Right ventricle myocardium superior (tissue), 1 donor: ENCODE measurements around the gene ST6GALNAC5. TPM values are rescaled to one million over a fixed set of nuclear protein-coding genes. Genes with fewer than 3 reads are reported as not detected.

Source experiments
- ATAC-seq: fragments of 200-7000 bp; cut with Tn5 transposase; one replicate; pipeline ENCODE4 v1.9.1; 2020; ENCODE audit warnings: mild to moderate bottlenecking; ENCODE audit not compliant: poor library complexity
- DNase-seq: peaks from one replicate; pipeline ENCODE4 v3.0.0-alpha.2; 2020
- intact Hi-C: fragments of 100-400 bp; cut with DNase I; formaldehyde crosslinking; loops from one replicate; pipeline ENCODE4 v1.11.2; 2022
- total RNA-seq: library from RNA; stranded (reverse); fragmentation: NEBNext Ultra II Directional; extraction: Animal tissue kit (Norgen Biotek cat#: 25700); gene quantifications from one replicate; pipeline ENCODE4 v1.2.1, GENCODE V29; 2021
- donor health status: DM: no; HTN: yes; CAD: no; lungs with severe emphysema.

ST6GALNAC5 gene
- total RNA-seq, 1 donor from 2014 or later = 0.46 TPM

DNA sequence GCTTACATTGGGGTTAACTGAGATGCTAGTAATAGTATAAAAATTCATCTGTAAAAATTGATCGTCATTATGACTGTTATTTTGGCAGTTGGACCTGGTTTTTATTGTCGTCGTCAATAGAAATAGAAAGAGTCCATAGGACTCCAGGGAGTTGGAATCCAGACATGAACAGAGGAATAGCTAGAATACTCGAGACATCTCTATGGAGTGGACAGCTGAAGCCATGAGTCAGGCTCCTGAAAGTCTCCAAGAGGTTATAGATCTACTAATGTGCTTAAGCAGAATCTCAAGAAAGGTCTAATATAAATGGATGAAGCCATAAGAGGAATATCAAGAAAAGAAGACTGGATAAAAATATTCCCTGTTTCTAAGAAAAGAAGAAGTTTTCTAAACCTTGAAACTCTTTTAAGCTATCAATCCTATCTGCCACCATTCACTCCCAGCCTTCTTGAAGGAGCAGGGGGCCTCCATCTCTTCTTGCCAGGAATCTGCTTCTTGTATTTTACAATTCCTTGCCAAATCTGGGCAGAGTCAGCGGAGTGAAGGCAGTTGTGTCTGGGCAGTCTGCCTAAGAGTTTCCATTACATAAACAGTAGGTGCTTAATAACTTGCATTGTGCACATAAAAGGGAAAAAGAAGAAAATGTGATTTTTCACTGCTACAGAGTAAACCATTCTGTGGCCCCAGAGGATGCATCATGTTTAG is 163.3 kb downstream of the ST6GALNAC5 start:
- intact Hi-C loops = no loop called here
- DNase-seq (no peak), ATAC-seq (no peak)

DNA sequence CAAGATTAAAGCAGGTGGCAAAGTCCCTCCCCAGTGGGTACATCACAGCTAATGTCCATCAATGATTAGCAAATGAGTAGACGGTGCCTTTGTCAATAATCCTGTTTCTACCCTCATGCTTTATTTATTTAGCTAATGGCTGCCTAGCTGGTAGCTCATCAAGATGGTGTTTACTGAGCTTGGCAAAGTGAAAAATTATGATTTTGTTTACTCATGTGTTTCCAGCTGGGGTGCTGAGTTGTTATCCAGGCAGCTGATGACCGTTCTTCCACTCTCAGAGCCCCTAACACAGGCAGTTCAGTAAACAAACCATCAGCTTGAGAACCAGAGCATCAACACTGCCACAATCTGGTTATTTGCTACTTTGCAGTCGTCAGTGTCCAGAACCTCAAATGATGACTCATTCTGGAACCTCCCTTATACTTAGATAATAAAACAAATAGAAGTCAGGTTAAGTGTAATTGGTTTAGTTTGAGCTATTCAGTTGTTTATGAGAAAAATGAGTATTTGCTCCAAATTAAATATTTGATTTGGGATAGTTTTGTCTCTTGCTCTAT is 163.9 kb downstream of the ST6GALNAC5 start:
- no peak for ATAC-seq
- intact Hi-C loops = no loop called here
- DNase-seq = no peak

DNA sequence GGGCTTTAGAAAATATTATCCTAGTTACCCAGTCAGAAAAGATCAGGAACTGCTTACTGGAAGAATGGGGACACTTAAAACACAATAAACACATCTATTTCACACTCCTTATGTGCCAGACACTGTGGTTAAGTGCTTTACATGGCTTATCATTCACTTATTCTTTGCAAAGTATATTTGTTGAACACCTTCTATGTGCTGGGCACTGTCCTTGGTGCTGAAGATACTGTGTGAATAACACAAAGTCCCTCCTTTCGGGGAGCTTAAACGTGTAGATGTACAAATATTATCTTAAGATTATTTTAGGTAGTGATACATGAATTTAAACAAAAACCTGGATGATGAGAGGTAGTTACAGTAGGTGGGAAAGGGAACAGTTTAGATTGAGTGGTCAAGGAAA is 169.3 kb downstream of the ST6GALNAC5 start:
- ATAC-seq = no peak
- intact Hi-C loops = no loop called here
- DNase-seq = no peak

DNA sequence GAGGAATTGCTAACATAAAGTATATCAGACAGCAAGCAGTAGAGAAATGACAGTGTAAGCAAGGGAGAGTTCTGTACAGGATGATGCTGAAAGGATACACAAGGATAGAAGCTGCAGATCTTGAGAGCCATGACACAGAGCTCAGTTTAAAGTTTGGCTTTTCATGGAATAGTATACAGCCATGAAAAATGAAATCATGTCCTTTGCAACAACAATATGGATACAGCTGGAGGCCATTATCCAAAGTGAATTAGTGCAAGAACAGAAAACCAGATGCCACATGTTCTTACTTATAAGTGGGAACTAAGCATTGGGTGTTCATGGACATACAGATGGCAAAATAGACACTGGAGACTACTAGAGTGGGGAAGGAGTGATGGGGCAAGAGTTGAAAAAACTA is 169.8 kb downstream of the ST6GALNAC5 start:
- no peak for DNase-seq
- intact Hi-C loops = no loop called here
- no peak for ATAC-seq

DNA sequence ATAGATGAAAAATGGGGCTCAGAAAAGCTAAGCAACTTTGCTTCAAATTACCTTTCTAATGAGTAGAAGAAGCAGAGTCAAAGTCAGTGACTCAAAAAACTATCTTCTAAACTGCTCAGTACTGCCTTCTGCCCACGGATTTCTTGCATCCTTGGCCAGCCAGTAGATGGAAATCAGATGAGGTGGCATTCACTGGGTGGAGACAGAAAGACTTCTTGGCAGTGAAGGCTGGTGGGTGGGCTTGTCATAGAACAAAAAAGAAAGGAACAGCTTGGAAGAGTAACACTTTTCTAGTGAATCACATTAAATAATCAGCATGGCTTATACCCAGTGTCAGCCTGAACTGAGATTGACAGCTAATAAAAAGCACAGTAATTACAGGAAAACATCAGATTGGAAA is 170.7 kb downstream of the ST6GALNAC5 start:
- ATAC-seq (no peak), DNase-seq (no peak)
- intact Hi-C loops = no loop called here

DNA sequence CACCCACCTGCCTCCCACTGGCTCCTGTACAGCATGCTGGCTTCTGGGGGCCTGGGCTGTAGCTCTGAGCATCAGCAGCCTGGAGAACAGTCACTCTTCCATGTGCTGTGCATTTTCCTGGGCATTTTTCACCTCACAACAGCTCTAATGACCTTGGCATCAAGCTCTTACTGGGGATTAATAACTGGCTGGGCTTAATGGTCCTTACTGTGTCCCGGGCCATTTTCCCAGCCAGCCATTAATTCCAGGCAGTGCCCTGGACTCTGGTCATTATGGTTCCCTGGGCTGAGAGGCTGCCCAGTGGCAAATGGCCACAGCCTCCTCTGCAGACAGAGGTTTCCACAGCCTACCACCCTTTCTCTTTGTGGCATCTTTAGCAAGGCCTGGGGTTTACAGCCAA is 171.8 kb downstream of the ST6GALNAC5 start:
- intact Hi-C loops = no loop called here
- ATAC-seq (no peak), DNase-seq (no peak)

DNA sequence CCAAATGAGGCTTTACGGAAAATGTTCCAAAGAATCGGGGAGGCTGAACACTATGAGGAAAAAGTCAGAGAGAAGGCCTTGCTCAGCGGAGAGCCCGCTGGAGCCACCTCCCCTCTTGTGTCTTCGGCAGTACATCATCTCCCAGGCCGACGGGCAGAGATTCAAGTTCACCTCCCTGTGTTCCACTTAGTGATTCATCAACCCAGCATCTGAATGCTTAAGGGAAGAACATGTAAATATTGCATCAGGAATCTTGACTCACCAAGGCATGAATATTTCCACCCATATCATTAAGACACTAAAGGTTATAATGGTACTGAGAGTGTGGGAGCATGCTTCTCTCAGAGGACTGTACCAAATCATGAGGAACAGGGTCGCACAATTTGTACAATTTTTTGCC is 172.5 kb downstream of the ST6GALNAC5 start:
- intact Hi-C loops = no loop called here
- DNase-seq (no peak), ATAC-seq (no peak)

DNA sequence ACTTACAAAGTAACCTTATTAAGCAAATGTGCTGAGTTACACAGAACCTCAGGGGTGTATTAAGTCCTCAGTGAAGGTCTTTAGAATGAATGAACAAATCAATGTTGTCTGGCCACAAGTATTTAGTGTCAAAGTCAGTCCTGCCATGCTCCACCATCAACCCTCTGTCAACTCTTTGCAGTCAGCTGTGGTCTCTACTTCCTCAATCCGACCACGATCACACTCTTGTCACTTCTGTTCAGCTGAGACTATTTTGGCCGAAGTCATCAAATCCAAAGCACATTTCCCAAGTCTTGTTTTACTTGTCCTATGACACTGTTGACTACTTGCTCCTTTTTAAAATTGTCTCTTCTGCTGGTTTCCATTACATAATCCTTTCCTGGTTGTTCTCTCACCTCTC is 173.5 kb downstream of the ST6GALNAC5 start:
- ATAC-seq = no peak
- no peak for DNase-seq
- intact Hi-C loops = no loop called here

DNA sequence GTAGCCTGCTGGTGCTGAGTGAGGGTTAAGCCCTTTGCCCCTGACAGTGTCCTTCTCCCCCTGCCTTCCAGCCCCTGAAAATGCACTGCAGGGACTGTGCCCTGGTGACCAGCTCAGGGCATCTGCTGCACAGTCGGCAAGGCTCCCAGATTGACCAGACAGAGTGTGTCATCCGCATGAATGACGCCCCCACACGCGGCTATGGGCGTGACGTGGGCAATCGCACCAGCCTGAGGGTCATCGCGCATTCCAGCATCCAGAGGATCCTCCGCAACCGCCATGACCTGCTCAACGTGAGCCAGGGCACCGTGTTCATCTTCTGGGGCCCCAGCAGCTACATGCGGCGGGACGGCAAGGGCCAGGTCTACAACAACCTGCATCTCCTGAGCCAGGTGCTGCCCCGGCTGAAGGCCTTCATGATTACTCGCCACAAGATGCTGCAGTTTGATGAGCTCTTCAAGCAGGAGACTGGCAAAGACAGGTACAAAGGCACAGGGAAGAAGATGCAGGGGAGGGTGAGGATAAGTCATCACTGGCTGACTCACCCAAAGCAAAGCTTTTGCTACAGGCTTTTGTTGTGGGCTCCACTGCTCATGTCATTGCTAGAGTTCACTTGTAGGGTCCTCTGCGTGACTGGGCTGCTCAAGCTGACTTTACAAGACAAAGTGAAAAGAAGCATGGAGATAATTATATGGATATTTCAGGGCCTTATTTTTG is 177.0 kb downstream of the ST6GALNAC5 start:
- intact Hi-C loops = no loop called here
- DNase-seq (no peak), ATAC-seq (no peak)

DNA sequence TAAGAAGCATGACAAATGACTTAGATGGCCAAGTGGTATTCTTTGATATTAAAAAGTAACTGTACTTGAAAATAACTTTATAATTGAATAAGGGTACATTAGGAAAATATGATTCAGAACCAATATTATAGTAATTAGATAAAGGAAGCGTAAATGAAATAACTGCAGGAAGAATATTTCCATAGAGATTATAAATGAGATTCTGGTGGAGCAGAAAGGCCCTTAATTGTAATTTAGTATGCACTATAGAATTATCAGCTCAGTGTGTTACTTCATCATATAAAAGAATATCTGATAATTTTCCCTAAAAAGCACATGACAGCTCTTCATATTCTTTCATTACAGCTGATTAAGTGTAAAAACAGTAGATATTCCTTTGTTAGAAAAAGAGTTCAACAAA is 180.3 kb downstream of the ST6GALNAC5 start:
- no peak for DNase-seq
- no peak for ATAC-seq
- intact Hi-C loops = no loop called here

DNA sequence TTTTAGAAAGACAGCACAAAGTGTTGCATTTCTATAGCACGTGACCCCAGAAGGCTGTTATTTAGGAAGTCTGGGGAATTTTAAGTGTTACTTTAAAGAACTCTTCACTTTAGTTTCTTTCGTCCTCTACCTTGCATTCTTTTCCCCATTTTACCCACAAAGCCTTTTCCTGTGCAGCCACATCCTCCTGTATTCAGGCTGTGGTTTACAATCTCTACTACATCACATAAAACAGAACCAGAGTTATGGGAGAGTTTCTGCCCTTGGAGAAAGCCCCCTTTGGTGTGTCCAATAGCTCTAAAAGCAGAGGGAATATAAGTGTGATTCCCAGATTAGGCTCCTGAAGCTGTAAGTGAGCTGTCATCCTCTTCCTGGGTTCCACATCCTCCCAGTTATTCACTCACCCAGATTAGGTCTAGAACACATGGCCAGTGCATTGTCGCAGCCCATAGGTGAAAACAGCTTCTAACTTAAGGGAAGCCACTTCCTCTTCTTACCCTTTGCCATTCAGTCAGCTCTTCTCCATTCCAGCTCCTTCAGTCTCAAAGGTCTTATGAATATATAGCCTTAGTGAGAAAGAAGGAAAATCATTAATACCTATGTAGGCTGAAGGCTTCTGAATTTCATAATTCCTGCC is 180.8 kb downstream of the ST6GALNAC5 start:
- DNase-seq (no peak), ATAC-seq (no peak)
- intact Hi-C loops = no loop called here

DNA sequence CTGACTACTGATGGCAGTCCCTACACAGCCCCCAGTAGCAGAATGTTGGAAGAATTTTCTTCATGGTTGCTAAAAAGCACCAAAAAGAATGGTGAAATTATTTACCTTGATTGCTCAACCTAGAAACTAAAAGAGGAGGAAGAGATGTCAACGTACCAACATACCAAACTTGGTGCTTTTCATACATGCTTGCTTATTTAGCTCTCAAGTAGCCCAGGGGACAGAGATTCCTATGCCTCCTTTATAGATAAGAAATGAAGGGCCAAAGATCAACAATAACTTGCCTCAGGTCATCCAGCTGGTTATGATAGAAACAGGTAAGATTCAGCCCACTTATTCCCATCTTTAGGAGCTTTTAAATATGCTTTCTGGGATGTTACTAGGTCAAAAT is 181.3 kb downstream of the ST6GALNAC5 start:
- ATAC-seq (no peak), DNase-seq (no peak)
- intact Hi-C loops = no loop called here

DNA sequence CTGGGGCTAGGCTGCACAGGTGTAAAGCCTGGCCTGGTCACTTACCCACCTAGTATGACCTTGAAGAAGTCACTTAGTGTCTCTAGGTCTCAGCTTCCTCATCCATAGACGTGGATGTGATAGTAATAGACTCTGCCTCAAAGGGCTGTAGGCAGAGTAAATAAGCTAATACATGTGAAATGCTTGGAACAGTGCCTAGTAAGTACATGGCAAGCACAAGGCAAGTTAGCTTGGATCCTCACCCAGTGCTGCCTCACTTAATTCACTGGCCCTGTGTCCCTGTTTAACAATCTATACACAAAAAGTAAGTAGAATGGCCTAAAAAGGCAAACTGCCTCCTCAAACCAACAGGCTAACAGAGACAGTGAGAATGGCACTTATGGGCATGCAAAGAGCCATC is 184.1 kb downstream of the ST6GALNAC5 start:
- intact Hi-C loops = no loop called here
- no peak for DNase-seq
- no peak for ATAC-seq

DNA sequence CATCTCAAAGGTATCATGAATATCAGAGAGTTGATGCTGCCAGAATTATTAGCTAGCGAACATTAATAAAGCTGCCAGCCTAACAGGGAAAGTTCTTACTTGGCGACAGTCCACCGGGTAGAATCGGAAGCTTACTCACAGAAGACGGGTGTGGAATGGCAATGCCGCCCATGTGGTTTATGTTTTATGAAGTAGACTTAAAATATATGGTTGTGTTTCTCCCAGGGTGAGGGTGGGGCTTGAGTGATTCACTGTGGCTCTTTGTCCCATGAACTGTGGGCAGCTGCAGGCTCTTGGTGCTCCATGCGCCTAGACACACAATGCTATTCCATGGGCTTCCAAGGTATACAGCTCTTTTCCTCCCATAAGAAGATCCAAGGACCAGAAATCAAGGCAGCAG is 189.2 kb downstream of the ST6GALNAC5 start:
- ATAC-seq = no peak
- DNase-seq = no peak
- intact Hi-C loops = no loop called here

DNA sequence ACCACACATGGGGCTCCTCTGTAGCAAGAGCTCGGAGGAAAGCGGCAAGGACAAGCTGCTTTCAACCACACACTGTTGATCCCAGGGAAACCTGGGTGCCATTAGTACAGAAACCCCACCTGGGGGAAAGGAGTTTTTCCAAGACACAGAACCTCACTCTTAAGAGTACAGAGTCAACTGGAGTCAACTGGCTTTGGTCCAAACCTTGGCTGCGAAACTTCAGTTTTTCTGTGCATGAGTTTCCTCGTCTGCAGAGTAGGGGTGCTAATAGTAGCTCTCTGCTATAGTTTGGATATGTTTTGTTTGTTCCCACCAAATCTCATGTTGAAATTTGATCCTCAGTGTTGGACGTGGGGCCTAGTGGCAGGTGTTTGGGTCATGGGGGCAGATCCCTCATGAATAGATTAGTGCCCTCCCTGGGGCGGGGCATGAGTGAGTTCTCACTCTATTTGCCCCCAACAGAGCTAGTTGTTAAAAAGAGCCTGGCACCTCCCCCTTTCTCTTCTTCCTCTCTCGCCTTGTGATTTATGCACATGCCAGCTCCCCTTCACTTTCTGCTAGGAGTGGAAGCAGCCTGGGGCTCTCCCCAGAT is 190.8 kb downstream of the ST6GALNAC5 start:
- intact Hi-C loops = no loop called here
- DNase-seq (no peak), ATAC-seq (no peak)

DNA sequence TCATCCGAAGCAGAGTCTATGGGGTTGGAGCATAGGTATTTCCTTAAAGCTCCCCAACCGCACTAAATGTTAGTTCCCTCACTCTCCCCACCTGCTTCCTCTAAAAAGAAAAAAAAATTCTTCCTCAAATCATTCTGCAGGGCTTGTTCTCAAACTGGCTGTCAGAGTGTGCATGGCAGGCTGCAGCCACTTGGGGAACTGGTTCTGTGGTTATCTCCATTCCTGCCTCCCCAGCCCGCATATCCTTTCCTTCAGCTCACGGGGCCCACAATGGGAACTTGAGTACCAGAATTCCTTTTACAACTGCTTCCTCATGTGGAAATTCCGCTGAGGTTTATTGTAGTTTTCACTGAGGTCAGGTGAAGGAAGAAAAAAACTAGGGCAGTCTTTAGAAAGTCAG is 192.7 kb downstream of the ST6GALNAC5 start:
- intact Hi-C loops = no loop called here
- no peak for DNase-seq
- ATAC-seq = no peak

DNA sequence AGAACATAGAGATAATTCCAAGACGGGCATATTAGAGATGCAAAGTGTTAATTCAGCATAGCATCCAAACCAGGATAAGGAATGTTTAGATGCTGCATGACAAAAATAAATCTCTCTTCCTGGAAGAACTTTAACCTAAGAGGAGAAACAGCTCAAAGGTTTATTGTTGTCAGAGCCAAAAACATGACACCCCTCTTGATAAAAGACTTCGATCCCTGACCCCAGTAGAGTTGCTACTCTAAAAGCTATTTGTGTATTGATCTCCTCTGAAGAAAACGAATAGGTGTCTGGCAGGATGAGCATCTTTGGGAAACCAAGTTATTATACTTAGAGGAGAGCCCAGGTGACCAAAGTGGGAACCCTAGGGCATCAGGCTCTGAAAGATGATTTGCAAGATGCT is 193.9 kb downstream of the ST6GALNAC5 start:
- intact Hi-C loops = no loop called here
- ATAC-seq = no peak
- no peak for DNase-seq

DNA sequence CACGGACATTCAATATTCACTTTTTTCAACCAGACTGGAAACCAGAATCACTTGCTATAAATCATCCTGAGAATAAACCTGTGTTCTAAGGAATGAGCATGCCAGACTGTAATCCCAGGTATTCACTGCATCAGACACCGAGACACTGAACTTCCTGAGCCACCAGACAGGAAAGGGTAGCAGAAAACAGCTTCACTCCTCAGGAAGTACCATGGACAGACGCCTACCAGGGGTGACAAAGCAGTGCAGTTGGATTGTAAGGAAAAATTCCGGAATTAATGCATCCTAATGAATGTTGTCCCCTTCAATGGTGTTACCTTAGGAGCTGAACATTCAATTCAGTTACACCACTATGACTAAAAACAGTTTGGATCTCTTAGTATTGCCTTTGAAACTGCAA is 195.8 kb downstream of the ST6GALNAC5 start:
- intact Hi-C loops = no loop called here
- DNase-seq (no peak), ATAC-seq (no peak)

DNA sequence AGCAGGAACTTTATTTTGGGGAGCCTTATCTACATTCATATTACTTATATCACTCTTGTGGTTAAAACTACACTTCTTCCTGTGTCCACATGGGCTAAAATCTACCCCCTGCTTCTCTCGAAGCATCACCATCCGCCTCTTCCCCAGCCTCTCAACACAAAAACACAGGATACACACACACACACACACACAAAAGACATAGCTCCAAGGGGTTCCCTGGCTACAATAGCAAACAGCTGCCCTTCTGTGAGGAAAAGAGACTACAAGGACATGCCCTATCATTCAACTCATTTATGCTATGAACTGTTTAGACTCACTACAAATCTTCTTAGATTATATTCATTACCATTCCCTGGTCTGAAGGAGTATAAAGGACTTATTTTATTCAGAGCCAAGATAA is 197.0 kb downstream of the ST6GALNAC5 start:
- intact Hi-C loops = no loop called here
- DNase-seq (no peak), ATAC-seq (no peak)
